GM06990 (cell line): Measurements from ENCODE around the gene ANKRD40.

Experiments used
- DNase-seq: peaks from one replicate; pipeline ENCODE4 v3.0.0-alpha.2; 2011; ENCODE audit not compliant: insufficient read length; ENCODE audit errors: extremely low read depth
- H3K27me3 ChIP-seq: replicated peaks from 2 replicates; pipeline ENCODE4 v1.6.0; 2011; ENCODE audit warnings: low read length; ENCODE audit not compliant: control insufficient read depth, insufficient read depth
- H3K36me3 ChIP-seq: 2 replicates; pipeline ENCODE4 v1.5.1; 2011; ENCODE audit warnings: low read length; ENCODE audit not compliant: control insufficient read depth, insufficient read depth
- H3K4me3 ChIP-seq: replicated peaks from 2 replicates; pipeline ENCODE4 v1.5.1; 2011; ENCODE audit warnings: low read depth, mild to moderate bottlenecking, control low read depth, low read length
- CTCF ChIP-seq: IDR thresholded peaks from 2 replicates; pipeline ENCODE4 v1.5.1; 2011; ENCODE audit warnings: low read length, control low read depth, mild to moderate bottlenecking, inconsistent platforms; ENCODE audit not compliant: insufficient read depth, poor library complexity, severe bottlenecking

ANKRD40 gene

DNA sequence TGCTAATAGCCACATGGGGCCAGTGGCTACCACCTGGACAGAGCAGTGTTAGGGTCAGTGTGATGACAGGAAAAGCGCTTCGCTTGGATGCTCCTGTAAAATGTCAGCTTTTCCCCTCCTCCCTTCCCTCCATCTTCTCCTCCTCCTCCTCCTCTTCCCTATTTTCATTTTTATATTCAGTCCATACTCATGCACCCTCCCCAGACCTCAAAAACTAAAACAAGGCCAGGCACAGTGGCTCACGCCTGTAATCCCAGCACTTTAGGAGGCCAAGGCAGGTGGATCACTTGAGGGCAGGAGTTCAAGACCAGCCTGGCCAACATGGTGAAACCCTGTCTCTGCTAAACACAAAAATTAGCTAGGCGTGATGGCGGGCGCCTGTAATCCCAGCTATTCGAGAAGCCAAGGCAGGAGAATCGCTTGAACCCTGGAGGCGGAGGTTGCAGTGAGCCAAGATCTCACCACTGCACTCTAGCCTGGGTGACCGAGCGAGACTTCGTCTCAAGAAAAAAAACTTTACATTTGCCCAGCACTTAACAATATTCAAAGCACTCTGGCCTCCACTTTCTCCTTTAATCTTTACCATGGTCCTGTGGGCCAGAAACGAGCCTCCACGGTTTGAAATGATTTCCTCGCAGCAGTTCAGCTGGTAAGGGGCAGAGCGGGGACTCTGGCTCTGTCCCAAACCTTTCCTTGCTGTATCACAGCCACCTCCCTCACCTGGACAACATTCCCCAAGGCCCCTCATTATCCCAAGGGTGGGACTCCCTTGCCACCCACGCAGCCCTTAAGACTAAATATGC is 21.8 kb downstream of the ANKRD40 start:
- DNase-seq = no peak
- no peak for TF ChIP-seq CTCF
- no peak overlapping the region for H3K4me3 ChIP-seq
- H3K27me3 ChIP-seq = no peaks in the 10 kb centered on the region; the same call in 1 of the 2 replicates
- H3K36me3 ChIP-seq = no peaks in the 10 kb centered on the region

GRCh38 chr17:50685334-50685665 is 22.4 kb downstream of the ANKRD40 start:
- TF ChIP-seq CTCF = no peak
- no peak for DNase-seq
- Histone ChIP-seq H3K27me3 (no peaks in the 10 kb centered on the region; the same call in 1 of the 2 replicates), H3K36me3 (no peaks in the 10 kb centered on the region), H3K4me3 (no peak overlapping the region)

DNA sequence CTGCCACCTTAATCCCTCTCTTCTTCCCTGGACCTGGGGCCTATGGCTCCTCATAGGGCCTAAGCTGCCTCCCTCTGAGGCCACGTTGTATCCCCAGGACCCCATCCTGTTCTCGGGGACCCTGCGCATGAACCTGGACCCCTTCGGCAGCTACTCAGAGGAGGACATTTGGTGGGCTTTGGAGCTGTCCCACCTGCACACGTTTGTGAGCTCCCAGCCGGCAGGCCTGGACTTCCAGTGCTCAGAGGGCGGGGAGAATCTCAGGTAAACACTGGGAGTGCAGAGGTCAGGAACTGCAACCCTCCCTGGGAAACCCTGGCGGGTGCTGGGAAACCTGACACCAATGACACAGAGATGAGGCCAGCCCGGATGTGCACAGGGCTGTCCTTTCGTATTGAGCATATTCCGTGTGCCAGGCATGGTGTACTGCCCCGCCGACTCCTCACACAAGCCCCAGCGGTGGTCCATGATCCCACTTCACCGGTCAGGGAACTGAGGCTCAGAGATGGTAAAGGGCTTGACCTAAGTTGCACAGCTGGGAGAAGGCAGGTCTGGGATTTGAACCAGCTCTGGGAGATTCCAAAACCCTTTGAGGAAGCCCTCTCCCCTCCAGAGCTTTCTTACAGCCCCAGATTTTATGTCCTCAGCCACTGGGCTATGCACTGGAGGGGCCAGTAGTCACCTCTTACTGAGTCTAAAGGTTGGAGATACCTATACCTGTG is 22.9 kb downstream of the ANKRD40 start:
- Histone ChIP-seq H3K4me3 (no peak overlapping the region), H3K27me3 (no peaks in the 10 kb centered on the region; the same call in none of the 2 replicates), H3K36me3 (no peaks in the 10 kb centered on the region)
- DNase-seq = no peak
- TF ChIP-seq CTCF = no peak

- no peak for DNase-seq
- Histone ChIP-seq H3K36me3 (no peaks in the 10 kb centered on the region), H3K27me3 (no peaks in the 10 kb centered on the region; the same call in none of the 2 replicates), H3K4me3 (no peak overlapping the region)
- no peak for TF ChIP-seq CTCF
Measured at GRCh38 chr17:50684288-50684611, 23.5 kb downstream of the ANKRD40 start.

DNA sequence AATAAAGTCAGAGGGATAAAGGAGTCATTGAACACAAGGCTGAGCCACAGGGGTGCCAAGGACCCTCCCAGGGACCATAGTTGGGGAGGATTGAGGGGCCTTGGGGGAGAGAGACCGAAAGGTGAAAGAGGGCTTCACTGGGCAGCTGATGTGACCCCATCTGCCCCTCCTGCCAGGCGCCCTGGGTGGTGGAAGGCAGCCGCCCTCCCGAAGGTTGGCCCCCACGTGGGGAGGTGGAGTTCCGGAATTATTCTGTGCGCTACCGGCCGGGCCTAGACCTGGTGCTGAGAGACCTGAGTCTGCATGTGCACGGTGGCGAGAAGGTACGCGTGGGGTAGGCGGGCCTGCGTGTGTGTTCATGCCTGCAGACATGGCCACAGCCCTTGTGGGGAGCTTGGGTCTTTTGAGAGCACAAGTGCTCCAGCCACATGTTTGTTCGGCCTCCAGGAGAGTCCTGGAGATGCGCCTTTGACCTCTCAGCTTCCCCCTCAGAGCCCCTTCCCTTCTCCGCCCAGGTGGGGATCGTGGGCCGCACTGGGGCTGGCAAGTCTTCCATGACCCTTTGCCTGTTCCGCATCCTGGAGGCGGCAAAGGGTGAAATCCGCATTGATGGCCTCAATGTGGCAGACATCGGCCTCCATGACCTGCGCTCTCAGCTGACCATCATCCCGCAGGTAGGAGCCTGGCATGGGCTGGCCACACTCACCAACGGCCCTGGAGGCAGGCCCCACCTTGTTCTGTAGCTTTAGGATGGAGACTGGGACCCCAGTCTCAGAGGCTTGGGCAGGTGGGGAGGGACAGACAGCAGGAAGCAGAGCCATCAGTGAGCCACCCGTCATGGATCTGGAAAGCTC is 24.1 kb downstream of the ANKRD40 start:
- no peak for TF ChIP-seq CTCF
- no peaks in the 10 kb centered on the region; the same call in none of the 2 replicates for H3K27me3 ChIP-seq
- H3K36me3 ChIP-seq = no peaks in the 10 kb centered on the region
- no peak overlapping the region for H3K4me3 ChIP-seq
- DNase-seq = no peak
